ENCODE data around the gene COQ8B. TPM values are rescaled to one million over a fixed set of nuclear protein-coding genes. Genes with fewer than 3 reads are reported as not detected.

Gene COQ8B
- polyA plus RNA-seq, 1 donor (not counting 4 experiments of a cell fraction or from before 2014, with no cell fraction given): 11.0 TPM

DNA sequence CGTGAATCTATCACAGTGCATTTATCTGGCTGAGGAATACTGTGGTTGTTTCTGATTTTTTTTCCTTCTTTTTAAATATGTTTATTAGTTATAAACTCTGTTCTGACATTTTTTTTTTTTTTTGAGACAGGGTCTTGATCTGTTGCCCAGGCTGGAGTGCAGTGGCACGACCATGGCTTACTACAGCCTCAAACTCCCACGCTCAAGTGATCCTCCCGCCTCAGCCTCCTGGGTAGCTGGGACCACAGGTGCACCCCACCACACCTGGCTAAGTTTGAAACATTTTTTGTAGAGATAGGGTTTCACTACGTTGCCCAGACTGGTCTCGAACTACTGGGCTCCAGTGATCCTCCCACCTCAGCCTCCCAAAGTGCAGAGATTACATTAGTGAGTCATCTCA is 19.7 kb downstream of the COQ8B start:
- FAIRE-seq: no peak
- H2AFZ ChIP-seq (ENCODE audit: control insufficient read depth, low read length): no peak overlapping the region
- no peak overlapping the region for H3K9ac ChIP-seq (ENCODE audit: control insufficient read depth, extremely low read depth, insufficient read depth, low read length)
- no peak overlapping the region for H3K27ac ChIP-seq (ENCODE audit: control insufficient read depth, insufficient read depth, low read length)
- no peaks in the 10 kb centered on the region for H3K79me2 ChIP-seq (ENCODE audit: control insufficient read depth, insufficient read depth, low read length)
- peaks cover 15% of the 10 kb centered on the region in 2 experiments for H3K36me3 ChIP-seq (ENCODE audit: control insufficient read depth in 2 of 2, extremely low read depth in 1 of 2, insufficient read depth in 2 of 2, low read length in 2 of 2)
- DNase-seq (ENCODE audit: low read depth, low spot score): no peak
- no peaks in the 10 kb centered on the region for H3K27me3 ChIP-seq (ENCODE audit: control insufficient read depth, extremely low read depth, insufficient read depth, low read length)
- no peaks in the 10 kb centered on the region for H3K9me1 ChIP-seq (ENCODE audit: control insufficient read depth, extremely low read depth, insufficient read depth, low read length)
- H4K20me1 ChIP-seq (ENCODE audit: control insufficient read depth, extremely low read depth, insufficient read depth, low read length): no peaks in the 10 kb centered on the region
- H3K9me3 ChIP-seq (ENCODE audit: control insufficient read depth, low read depth, low read length): no peaks in the 10 kb centered on the region
- dilution Hi-C loops (cut with MboI; ENCODE audit: extremely low pct_ligation_motif_present, low sequenced_read_pairs): no loop called here
- TF ChIP-seq, protein P1, sequence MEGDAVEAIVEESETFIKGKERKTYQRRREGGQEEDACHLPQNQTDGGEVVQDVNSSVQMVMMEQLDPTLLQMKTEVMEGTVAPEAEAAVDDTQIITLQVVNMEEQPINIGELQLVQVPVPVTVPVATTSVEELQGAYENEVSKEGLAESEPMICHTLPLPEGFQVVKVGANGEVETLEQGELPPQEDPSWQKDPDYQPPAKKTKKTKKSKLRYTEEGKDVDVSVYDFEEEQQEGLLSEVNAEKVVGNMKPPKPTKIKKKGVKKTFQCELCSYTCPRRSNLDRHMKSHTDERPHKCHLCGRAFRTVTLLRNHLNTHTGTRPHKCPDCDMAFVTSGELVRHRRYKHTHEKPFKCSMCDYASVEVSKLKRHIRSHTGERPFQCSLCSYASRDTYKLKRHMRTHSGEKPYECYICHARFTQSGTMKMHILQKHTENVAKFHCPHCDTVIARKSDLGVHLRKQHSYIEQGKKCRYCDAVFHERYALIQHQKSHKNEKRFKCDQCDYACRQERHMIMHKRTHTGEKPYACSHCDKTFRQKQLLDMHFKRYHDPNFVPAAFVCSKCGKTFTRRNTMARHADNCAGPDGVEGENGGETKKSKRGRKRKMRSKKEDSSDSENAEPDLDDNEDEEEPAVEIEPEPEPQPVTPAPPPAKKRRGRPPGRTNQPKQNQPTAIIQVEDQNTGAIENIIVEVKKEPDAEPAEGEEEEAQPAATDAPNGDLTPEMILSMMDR (optimal IDR thresholded peaks at IDR 0.05 in 1 of 3, IDR thresholded peaks at IDR 0.05 in 1 of 3, conservative IDR thresholded peaks at IDR 0.05 in 1 of 3; ENCODE audit: extremely low read depth in 1 of 3, insufficient read depth in 2 of 3, low read length in 3 of 3): no peak
- TF ChIP-seq EZH2 (IDR thresholded peaks at IDR 0.05; ENCODE audit: low read length): no peak
- H3K4me3 ChIP-seq (ENCODE audit: control insufficient read depth in 2 of 3, extremely low read depth in 1 of 3, insufficient read depth in 2 of 3, low read depth in 1 of 3, low read length in 3 of 3): no peak overlapping the region
- no peaks in the 10 kb centered on the region for H3K4me1 ChIP-seq (ENCODE audit: control insufficient read depth, extremely low read depth, insufficient read depth, low read length)
- H3K4me2 ChIP-seq (ENCODE audit: control insufficient read depth, extremely low read depth, insufficient read depth, low read depth, low read length): no peak overlapping the region

DNA sequence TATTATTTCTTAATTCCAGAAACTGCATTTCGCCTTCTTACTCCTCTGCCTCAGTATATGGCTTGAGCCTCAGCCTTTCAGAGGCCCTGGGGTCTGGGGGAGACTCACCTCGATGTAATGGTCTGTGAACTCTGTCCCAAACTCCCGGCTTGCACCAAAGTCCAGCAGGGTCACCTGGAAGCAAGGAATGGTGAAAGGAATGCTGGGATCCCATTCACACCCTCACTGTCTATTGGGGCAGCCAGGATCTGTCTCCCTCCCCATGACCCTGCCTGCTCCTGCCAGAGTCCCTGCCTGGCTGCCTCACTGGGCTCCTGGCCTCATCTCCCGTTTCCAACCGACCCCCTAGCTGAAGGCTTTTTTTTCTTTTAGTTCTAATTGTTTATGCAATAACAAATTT is 20.8 kb downstream of the COQ8B start:
- peaks cover 4% of the 10 kb centered on the region for H3K4me1 ChIP-seq (ENCODE audit: control insufficient read depth, extremely low read depth, insufficient read depth, low read length)
- H2AFZ ChIP-seq (ENCODE audit: control insufficient read depth, low read length): no peak overlapping the region
- FAIRE-seq: no peak
- no peak overlapping the region for H3K27ac ChIP-seq (ENCODE audit: control insufficient read depth, insufficient read depth, low read length)
- no peak overlapping the region for H3K4me3 ChIP-seq (ENCODE audit: control insufficient read depth in 2 of 3, extremely low read depth in 1 of 3, insufficient read depth in 2 of 3, low read depth in 1 of 3, low read length in 3 of 3)
- no peaks in the 10 kb centered on the region for H4K20me1 ChIP-seq (ENCODE audit: control insufficient read depth, extremely low read depth, insufficient read depth, low read length)
- H3K9me3 ChIP-seq (ENCODE audit: control insufficient read depth, low read depth, low read length): no peaks in the 10 kb centered on the region
- H3K36me3 ChIP-seq (ENCODE audit: control insufficient read depth in 2 of 2, extremely low read depth in 1 of 2, insufficient read depth in 2 of 2, low read length in 2 of 2): peaks cover 14 to 17% of the 10 kb centered on the region in 2 experiments
- TF ChIP-seq EZH2 (IDR thresholded peaks at IDR 0.05; ENCODE audit: low read length): no peak
- no peak overlapping the region for H3K4me2 ChIP-seq (ENCODE audit: control insufficient read depth, extremely low read depth, insufficient read depth, low read depth, low read length)
- dilution Hi-C loops (cut with MboI; ENCODE audit: extremely low pct_ligation_motif_present, low sequenced_read_pairs): no loop called here
- DNase-seq (ENCODE audit: low read depth, low spot score): no peak
- H3K9ac ChIP-seq (ENCODE audit: control insufficient read depth, extremely low read depth, insufficient read depth, low read length): no peak overlapping the region
- H3K79me2 ChIP-seq (ENCODE audit: control insufficient read depth, insufficient read depth, low read length): no peaks in the 10 kb centered on the region
- H3K9me1 ChIP-seq (ENCODE audit: control insufficient read depth, extremely low read depth, insufficient read depth, low read length): no peaks in the 10 kb centered on the region
- no peaks in the 10 kb centered on the region for H3K27me3 ChIP-seq (ENCODE audit: control insufficient read depth, extremely low read depth, insufficient read depth, low read length)

GRCh38 chr19:40693896-40694295 is 22.8 kb downstream of the COQ8B start:
- H3K27me3 ChIP-seq (ENCODE audit: control insufficient read depth, extremely low read depth, insufficient read depth, low read length): no peaks in the 10 kb centered on the region
- FAIRE-seq (no peak), DNase-seq (ENCODE audit: low read depth, low spot score) (no peak)
- dilution Hi-C loops (cut with MboI; ENCODE audit: extremely low pct_ligation_motif_present, low sequenced_read_pairs): no loop called here
- H3K4me2 ChIP-seq (ENCODE audit: control insufficient read depth, extremely low read depth, insufficient read depth, low read depth, low read length): no peak overlapping the region
- peaks cover 8 to 17% of the 10 kb centered on the region in 2 experiments for H3K36me3 ChIP-seq (ENCODE audit: control insufficient read depth in 2 of 2, extremely low read depth in 1 of 2, insufficient read depth in 2 of 2, low read length in 2 of 2)
- H3K9ac ChIP-seq (ENCODE audit: control insufficient read depth, extremely low read depth, insufficient read depth, low read length): no peak overlapping the region
- peaks cover 2% of the 10 kb centered on the region for H4K20me1 ChIP-seq (ENCODE audit: control insufficient read depth, extremely low read depth, insufficient read depth, low read length)
- peaks cover 18% of the 10 kb centered on the region for H3K4me1 ChIP-seq (ENCODE audit: control insufficient read depth, extremely low read depth, insufficient read depth, low read length)
- peaks cover 11% of the 10 kb centered on the region for H3K79me2 ChIP-seq (ENCODE audit: control insufficient read depth, insufficient read depth, low read length)
- H3K27ac ChIP-seq (ENCODE audit: control insufficient read depth, insufficient read depth, low read length): no peak overlapping the region
- no peak for TF ChIP-seq EZH2 (IDR thresholded peaks at IDR 0.05; ENCODE audit: low read length)
- TF ChIP-seq, protein P1 (optimal IDR thresholded peaks at IDR 0.05 in 1 of 3, IDR thresholded peaks at IDR 0.05 in 1 of 3, conservative IDR thresholded peaks at IDR 0.05 in 1 of 3; ENCODE audit: extremely low read depth in 1 of 3, insufficient read depth in 2 of 3, low read length in 3 of 3): no peak
- H3K9me1 ChIP-seq (ENCODE audit: control insufficient read depth, extremely low read depth, insufficient read depth, low read length): no peaks in the 10 kb centered on the region
- no peak overlapping the region for H2AFZ ChIP-seq (ENCODE audit: control insufficient read depth, low read length)
- no peaks in the 10 kb centered on the region for H3K9me3 ChIP-seq (ENCODE audit: control insufficient read depth, low read depth, low read length)
- H3K4me3 ChIP-seq (ENCODE audit: control insufficient read depth in 2 of 3, extremely low read depth in 1 of 3, insufficient read depth in 2 of 3, low read depth in 1 of 3, low read length in 3 of 3): no peak overlapping the region

Measured in keratinocyte (primary cell).